UCSD-AML1 (cell line): ENCODE results near the gene MPP7.

Experiments used
- DNase-seq: peaks from one replicate; lab custom pipeline; 2025; ENCODE audit not compliant: unreplicated experiment; lab: John Stamatoyannopoulos, UW

MPP7 gene

DNA sequence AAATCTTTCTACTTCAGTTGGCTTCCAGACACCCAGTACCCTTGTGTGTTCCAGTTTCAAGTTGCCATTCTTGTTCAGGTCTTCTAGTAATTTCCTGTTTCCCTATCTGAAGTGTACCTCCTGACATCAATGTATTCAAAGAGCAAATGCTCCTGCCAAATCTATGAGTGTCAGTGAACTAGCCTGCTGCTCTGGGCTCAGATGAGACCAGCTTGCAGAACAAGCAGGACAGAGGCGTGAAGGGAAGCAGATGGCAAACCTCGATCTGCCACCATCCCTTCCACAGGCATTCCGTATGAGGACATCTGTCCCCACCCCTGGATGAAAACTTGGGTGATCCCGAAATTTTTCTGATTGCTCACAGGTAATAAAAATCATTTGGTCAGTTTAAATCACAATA, 4.4 kb upstream of the MPP7 start:
- DNase-seq: no peak

GRCh38 chr10:28305553-28305952, 2.7 kb upstream of the MPP7 start:
- DNase-seq: no peak

DNA sequence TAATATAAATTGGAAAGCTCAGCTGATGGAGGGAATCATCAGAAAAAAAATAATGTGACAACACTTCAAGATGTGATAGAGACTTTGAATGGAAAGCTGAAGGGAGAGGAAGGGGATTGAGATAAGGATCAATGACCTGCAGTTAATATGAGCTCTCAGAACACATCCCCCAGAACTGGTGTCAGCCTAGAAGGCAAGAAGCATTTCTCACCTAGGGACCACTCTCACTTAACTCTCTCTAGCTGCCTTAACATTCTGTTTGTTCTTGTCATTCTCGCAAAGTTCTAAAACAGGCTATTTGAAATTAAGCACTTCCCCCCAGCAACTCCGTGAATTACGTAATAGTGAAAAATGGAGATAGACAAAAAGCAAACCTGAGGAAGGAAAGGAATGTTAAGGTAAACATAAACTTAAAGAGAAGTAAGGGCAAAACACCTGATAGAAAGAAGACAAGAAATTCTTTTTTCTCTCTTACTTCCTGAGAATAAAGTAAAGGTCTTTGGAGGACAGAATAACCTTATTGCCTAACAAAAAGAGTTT, 1.2 kb upstream of the MPP7 start:
- DNase-seq: no peak

DNA sequence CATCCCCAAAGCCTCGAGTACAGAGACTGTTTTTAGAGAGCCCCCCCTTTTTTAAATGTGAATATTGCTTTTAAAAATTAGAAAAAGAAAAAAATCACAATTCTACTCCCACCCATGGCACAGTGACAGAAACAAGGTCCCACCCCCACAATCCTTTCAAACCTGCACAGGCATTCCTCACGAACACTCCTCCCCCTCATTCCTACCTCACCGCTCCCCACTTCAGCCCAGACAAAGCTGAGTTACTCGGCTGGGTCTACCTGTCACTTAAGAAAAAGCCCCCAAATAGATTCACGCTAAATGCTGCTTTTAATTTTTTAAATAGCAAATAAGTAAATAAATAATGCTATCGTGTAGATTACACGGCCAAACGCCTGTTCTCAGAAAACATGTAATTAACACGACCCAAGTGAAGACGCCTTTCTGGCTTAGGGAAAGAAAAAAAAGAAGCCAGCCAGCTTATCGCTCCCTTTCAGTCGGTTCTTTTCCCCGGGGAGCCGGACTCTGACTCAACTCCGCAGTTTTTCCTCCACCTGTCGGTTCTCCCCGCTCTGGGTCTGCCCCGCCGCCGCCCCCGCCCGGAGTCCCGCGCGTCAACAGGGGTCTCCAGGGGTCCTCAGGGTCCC, 739 bp downstream of the MPP7 start:
- no peak for DNase-seq

- DNase-seq: no peak
Measured at GRCh38 chr10:28300027-28300426, 2.8 kb downstream of the MPP7 start.

DNA sequence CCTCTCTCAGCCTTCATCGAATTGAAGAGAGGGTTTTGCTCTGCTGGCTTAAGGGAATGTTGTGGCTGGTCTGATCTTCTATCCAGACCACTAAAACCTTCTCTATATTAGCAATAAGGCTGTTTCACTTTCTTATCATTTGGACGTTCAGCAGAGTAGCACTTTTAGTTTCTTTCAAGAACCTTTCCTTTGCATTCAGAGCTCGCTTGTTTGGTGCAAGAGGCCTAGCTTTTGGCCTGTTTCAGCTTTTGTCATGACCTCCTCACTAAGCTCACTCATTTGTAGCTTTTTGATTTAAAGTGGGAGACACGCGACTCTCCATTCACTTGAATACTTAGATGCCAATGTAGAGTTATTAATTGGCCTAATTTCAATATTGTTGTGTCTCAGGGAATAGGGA, 3.9 kb downstream of the MPP7 start:
- no peak for DNase-seq

DNA sequence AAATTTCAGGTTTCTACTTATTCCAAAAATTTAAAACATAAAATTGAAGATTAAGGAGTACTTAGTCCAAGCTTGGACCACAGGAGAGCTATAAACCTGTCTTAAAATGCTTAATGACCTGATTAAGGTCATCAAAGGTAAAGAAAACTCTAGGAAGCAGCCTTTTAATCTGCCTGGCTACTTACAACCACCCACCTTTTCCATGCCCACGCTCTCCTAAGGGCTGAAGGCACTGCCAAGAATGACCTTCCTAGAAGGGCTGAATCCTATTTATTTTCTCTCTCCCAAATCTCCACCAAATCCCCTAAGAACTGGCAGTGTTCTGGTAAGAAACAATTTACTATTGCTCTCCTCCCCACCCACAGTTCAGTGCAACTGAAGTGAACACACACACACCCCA, 6.8 kb downstream of the MPP7 start:
- DNase-seq: no peak

DNA sequence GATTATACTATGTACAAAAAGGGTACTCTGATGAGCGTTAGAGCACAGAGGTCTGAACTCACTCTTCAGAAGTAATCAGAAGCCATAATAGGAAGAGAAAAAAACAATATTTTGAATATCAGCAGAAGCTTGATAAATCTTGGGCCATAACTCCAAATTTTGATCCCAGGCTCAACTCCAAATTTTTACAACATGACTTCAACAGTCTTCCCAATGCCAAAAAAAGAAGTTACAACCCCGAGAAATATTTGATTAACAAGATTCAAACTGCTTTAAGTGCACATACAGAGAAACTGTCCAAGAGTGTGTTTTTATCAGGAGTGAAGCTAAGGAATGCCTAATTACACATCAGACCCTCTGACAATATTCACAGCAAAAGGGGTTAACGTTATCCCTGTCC, 7.5 kb downstream of the MPP7 start:
- no peak for DNase-seq

DNA sequence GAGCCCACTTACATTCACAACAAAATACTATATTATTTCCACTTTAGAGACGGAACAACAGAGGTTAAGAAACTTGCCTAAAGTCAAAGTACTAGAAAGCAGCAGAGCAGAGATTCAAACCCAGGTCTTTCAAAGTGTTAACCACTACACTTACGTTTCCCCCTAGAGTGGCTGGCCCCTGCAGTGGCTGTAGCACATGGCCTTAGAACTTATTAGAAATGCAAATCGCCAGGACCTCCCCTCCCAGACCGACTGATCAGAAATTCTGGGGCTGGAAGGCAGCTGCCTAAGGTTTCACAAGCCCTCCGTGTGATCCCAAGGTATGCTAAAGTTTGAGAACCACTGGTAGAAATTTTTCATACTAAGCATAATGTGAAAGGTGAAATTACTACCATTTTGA, 8.1 kb downstream of the MPP7 start:
- no peak for DNase-seq

DNA sequence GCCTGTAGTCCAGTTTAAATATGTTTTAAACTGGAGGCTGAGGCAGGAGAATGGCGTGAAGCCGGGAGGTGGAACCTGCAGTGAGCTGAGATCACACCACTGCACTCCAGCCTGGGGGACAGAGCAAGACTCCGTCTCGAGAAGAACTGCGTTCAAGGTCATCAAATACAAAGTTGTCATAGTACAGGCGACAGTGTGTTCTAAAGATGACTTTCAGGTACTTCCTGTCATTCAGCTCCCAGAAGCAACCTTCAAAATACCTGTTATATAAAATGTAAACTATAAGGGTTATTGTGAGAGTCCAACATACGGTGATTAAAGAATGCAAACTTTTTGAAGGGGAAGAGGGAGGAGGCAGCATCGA, 8.7 kb downstream of the MPP7 start:
- no peak for DNase-seq

DNA sequence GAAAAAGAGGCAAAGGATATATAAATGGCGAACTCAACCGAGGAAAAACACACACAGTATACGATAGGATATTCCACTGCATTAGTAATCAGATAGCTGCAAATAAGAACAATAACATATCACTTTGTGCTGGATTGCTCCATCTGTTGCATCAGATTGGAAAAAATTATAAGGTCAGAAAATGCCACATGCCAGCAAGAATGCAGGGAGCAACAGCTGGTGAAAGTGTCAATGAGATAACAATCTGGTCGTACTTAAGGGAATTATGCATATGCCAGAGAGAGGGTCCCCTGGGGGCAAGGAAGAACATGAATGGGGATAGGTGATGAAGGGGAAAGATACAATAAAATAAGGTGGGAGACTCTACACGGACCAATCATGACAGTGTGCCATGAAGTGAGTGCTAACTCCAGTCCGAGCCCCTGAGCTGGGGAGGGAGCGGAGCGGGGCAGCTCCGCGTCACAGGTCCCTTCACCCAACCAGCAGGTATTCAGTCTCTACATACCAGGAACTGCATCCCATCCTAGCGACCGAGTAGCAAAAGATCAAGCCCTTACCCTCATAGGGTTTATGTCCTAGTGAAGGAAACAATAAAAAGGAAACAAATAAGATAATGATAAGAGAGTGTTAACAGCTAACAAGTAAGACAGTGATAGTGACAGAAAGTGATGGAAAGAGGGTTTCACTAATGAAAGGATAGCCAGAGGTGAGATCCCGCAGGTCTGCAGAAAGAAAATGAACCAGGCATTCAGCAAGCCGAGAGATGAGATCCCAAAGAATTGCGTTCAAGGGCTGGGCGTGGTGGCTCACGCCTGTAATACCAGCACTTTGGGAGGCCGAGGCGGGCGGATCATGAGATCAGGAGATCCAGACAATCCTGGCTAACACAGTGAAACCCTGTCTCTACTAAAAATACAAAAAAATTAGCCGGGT, 9.4 kb downstream of the MPP7 start:
- DNase-seq: no peak

DNA sequence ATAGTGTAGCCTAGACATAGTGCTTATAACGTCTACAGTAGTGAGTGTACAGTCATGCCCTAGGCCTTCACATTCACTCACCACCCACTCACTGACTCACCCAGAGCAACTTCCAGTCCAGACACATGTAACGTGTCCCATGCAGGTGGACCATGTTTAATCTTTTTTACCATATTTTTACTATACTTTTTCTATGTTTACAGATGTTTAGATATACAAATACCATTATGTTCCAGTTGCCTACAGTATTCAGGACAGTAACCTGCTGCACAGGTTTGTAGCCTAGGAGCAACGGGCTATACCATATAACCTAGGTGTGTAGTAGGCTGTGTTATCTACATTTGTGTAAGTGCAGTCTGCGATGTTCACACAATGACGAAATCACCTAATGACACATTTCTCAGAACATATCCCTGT, 11.0 kb downstream of the MPP7 start:
- no peak for DNase-seq

GRCh38 chr10:28285816-28286215, 17.0 kb downstream of the MPP7 start:
- no peak for DNase-seq

DNA sequence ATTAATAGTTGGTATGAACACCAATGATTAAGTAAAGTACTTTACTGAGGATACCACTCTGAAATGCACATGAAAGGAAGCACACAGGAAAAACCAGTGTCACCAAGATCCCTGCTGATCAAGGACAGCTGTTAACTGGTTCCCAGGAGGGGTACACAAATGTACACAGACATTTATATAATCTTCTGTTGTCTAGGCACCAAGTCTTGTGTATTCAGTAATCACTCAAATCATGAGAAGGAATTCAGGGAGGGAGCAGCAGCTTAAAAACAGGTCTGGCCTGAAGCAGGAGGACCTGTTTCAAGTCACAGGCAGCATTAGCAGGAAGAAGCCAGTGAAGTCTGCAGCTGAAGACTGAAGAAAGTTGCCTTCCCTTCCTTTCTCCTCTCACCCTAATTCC, 18.7 kb downstream of the MPP7 start:
- DNase-seq: no peak

GRCh38 chr10:28283251-28283650, 19.6 kb downstream of the MPP7 start:
- DNase-seq: no peak

DNA sequence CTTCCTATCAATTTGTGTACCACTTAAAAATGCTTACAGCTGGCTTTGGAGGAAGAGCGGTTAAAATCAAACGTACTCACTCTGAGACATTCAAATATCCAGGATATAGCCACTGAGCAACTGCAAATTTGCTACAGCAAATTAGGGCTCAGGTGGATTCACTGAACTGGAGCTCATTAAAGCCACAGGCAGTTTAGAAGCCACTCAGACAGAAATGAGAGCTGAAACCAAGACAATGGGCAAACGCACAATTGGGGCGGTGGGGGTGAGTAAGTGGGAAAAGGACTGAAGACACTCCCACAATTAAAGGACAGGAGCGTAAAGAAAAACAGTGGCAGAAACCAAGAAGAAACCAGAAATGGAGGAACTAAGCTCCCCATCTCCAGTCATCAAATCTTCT, 20.5 kb downstream of the MPP7 start:
- DNase-seq: no peak

- DNase-seq: no peak
Measured at GRCh38 chr10:28281726-28282315, 21.0 kb downstream of the MPP7 start.

DNA sequence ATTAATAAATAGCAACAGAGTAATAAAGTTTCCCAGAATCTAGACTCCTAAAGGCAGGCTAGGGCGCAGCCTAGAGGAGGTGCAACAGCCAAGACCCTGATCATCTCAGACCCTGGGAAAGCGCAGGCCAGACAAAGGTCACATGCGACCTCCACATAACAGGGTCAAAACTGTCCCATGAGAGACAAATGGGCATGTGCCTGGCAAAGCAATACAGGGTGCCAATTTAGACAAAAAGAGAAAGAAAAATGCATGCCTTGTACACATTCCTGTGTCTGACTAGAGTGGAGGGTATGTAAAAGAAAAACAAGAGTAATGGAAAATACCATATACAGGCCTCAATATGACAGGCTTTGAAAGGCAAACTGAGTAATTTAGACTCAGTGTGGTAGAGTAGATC, 22.2 kb downstream of the MPP7 start:
- DNase-seq: no peak

GRCh38 chr10:28279878-28280277, 23.0 kb downstream of the MPP7 start:
- DNase-seq: no peak

GRCh38 chr10:28278842-28279241, 24.0 kb downstream of the MPP7 start:
- DNase-seq: no peak

- no peak for DNase-seq
Measured at GRCh38 chr10:28276384-28276783, 26.5 kb downstream of the MPP7 start.

- DNase-seq: no peak
Measured at GRCh38 chr10:28274475-28274874, 28.4 kb downstream of the MPP7 start.
